T-helper 1 cell (primary cell): Measurements from ENCODE around the gene AP3S2.
"Not testable (repeated sequence)": the region's sequence is repeated elsewhere in the genome, so short reads cannot be mapped to it uniquely, and the experiment has no call there.

Source experiments
- DNase-seq, 5 donors: peaks; one replicate each; pipeline ENCODE4 v3.0.0-alpha.2; 2012 to 2020

Gene AP3S2

DNA sequence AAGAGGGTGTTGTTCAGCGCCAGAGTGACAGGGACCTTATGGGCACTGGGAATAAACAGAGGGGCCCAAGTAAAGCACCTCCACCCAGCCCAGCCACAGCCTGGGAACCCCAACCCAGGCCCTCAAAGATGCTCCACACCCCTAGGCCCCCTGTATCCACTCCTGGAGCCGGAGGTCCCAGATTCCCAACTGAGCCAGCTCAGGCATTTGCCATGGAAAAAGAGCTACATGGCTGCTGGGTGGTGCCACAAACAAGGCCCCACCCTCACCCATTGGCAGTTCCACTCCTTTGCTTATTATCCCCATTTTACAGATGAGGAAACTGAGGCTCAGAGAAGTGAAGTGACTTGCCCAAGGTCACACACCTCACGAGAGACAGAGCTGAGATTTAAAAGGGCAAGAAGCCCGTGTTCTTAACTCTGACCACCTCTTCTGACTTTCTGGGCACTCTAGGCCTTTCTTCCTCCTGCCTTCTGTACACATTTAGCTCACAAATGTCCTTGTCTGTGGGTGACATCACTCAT lies 96.1 kb downstream of the AP3S2 start:
- DNase-seq, result no peak

- no peak for DNase-seq
Observed at GRCh38 chr15:89795996-89796395, 97.8 kb downstream of the AP3S2 start.

DNA sequence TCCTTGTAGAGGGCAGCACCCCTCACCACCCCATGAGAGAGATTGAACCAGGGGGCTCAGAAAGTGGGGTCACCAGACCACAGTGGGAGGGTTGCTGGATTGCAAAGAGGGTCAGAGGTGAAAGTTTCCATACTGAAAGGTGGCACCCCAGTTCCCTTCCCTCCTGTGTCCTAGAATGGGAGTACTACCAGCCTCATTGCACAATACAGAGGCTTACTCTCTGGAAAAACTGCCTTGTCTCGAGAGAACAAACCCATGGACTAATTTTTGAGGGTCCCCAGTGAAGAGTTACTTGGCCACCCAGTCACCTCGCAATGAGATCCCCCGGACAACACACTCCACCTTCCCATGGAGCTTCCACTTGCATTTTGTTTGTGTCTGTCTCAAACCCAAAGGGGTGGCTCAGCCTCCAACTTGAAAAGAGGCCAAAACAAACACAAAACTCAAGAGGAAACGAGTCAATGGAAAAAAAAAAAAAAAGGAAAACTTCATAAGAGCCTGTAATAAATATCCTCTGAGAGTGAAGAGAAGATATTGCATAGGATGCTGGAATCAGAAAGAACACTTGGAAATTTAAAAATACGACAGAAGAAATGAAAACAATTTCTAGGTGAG lies 99.1 kb downstream of the AP3S2 start:
- no peak for DNase-seq

- DNase-seq, result no peak
Observed at GRCh38 chr15:89792106-89792805, 101.5 kb downstream of the AP3S2 start.

GRCh38 chr15:89790661-89791060 lies 103.1 kb downstream of the AP3S2 start:
- DNase-seq, result no peak

GRCh38 chr15:89790206-89790605 lies 103.6 kb downstream of the AP3S2 start:
- DNase-seq, result no peak

GRCh38 chr15:89788585-89788984 lies 105.2 kb downstream of the AP3S2 start:
- DNase-seq, result not testable (repeated sequence)

- no peak for DNase-seq
Observed at GRCh38 chr15:89787944-89788343, 105.8 kb downstream of the AP3S2 start.

GRCh38 chr15:89785774-89786140 lies 108.0 kb downstream of the AP3S2 start:
- DNase-seq, result no peak

DNA sequence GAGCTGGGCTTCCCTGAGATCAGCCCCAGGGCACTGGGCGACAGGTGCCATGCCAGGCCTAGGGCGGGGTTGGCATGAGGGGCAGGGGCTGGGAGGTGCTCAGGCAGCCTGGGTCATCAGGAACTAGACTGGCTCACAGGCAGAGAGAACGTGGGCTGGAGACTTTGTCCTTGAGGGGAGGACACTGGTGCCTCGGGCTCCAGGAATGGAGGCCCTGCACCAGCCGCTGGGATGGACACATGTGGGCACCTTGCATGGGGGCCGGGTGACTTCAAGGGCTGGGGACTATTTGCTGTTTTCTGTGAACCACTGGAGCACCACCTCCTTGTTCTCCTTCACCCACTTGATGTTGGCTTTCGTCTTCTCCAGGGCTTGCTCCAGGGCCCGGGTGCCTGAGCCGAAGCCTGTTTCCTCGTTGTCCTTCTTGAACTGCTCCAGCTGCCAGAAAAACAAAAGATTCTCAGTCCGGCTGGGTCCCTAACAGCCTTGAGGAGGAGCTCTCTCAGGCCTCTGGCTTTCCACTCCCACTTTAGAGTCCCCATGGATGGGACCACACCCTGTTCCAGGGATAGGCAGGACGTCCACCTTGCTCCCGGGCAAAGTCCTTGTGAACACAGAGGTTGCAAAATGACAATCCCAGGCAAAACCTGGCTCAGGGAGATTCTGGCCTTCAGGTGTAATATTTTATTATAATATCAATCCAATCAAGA lies 108.6 kb downstream of the AP3S2 start:
- no peak for DNase-seq

DNA sequence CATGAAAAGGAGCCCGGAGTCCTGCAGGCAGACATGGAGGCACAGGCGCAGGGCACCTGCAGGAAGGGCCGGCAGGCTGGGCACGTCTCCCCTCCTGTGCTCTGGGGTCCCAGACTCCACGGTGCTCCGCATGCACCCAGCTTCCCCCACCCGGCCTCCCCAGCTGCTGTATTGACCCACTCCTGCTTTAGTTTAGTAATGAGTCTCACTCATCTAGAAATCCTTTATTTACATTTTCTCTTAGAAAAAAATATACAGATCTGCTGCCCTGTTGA lies 109.2 kb downstream of the AP3S2 start:
- DNase-seq, result no peak

- no peak for DNase-seq
Observed at GRCh38 chr15:89783861-89784685, 109.7 kb downstream of the AP3S2 start.

- DNase-seq, result no peak
Observed at GRCh38 chr15:89783111-89783860, 110.5 kb downstream of the AP3S2 start.

DNA sequence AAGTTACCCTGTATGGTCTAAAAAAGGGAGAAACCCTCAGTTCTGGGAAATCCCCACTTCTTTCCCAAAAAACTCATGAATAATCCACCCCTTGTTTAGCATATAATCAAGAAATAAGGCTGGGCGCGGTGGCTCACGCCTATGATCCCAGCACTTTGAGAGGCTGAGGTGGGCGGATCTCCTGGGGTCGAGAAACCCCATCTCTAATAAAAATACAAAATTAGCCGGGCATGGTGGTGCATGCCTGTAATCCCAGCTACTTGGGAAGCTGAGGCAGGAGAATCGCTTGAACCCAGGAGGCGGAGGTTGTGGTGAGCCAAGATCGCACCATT lies 111.2 kb downstream of the AP3S2 start:
- DNase-seq, result not testable (repeated sequence)

DNA sequence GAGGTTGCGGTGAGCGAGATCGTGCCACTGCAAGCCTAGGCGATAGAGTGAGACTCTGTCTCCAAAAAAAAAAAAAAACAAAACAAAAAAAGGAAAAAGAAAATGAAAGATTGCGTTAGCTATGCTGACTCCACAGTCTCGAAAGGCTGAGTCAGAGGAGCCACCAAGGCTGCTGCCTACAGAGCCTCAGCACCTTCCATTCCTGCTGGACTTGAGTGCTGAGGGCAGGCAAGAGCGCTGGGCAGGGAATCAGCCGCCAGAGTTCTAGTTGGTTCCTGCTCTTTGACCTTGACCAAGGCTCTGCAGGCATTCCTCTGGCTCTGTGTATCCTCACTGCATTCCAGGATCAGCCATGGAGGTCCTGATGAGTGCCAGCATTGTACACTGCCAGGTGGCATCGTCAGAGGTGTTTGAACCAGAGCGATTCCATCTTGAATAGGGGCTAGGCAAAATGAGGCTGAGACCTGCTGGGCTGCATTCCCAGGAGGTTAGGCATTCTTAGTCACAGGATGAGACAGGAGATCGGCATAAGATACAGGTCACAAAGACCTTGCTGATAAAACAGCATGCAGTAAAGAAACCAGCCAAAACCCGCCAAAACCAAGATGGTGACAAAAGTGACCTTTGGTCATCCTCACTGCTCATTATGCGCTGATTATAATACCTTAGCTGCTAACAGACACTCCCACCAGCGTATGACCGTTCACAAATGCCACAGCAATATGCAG lies 111.7 kb downstream of the AP3S2 start:
- peak in 1 of 5 donors; percentile 27 for DNase-seq

DNA sequence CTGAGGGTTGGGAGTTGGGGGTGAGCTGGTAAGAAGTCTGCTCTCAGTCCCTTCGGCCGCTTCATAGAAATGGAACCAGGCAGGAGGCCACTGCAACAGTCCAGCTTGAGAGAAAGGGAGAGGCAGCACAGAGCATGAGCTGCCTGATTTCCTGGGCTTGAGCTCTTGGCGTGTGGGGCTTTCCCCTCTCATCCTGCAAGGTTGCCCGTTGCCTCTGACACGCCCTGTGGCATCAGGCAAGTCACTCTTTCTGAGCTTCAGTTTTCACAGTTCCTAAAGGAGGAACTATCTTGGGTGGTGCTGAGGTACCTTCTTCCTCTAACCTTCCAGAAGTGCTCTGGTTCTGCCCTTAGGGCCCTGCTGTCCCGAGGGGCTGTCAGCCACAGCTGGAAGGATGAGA lies 112.7 kb downstream of the AP3S2 start:
- DNase-seq, result peak in 1 of 5 donors; percentile 53

GRCh38 chr15:89780601-89781000 lies 113.2 kb downstream of the AP3S2 start:
- DNase-seq, result no peak
